ENCODE results near the gene DNPH1. TPM values are rescaled to one million over a fixed set of nuclear protein-coding genes. Genes with fewer than 3 reads are reported as not detected.

The DNPH1 gene
- total and polyA plus RNA-seq, 12 donors = 33.7 to 229 (median 121) TPM

- TF ChIP-seq CTCF (IDR thresholded peaks at IDR 0.05) (no peak), POLR2A (IDR thresholded peaks at IDR 0.05) (no peak)
- no peak overlapping the region for H3K4me3 ChIP-seq
- H3K4me1 ChIP-seq (replicated peaks in 1 of 2) = peaks cover 0 to 6% of the 10 kb centered on the region in 2 donors
- DNase-seq = peak in 3 of 7 donors; percentile 3 to 43 (median 8)
- H3K9me3 ChIP-seq (replicated peaks in 1 of 3) = no peaks in the 10 kb centered on the region
- no peak overlapping the region for H3K27ac ChIP-seq
- H3K27me3 ChIP-seq = no peaks in the 10 kb centered on the region
- intact Hi-C loops (cut with DNase I) = no loop called here
- WGBS, 4 donors = 91 to 97% (median 95%) methylated on average over 9 to 10 of the region's 10 CpGs
- H3K36me3 ChIP-seq (replicated peaks in 1 of 2) = peaks cover 0 to 51% of the 10 kb centered on the region in 2 donors
Measured at GRCh38 chr6:43188426-43188825, 40.9 kb downstream of the DNPH1 start.

DNA sequence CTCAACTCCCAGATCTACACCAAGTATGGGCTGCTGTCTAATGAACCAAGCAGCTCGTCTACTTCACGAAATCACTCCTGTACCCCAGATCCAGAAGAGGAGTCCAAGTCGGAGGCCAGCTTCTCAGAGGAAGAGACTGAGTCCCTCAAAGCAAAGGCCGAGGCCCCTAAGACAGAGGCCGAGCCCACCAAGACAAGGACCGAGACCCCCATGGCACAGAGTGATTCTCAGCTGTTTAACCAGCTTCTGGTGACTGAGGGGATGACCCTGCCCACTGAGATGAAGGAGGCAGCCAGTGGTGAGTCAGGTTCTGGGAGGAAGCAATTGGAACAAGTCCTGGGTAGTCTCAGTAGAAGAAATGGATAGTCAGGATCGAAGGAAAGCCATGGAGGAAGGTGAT, 41.5 kb downstream of the DNPH1 start:
- Histone ChIP-seq H3K4me3 (no peak overlapping the region), H3K27me3 (no peaks in the 10 kb centered on the region), H3K9me3 (replicated peaks in 1 of 3) (no peaks in the 10 kb centered on the region), H3K36me3 (replicated peaks in 1 of 2) (peaks cover 0 to 46% of the 10 kb centered on the region in 2 donors), H3K4me1 (replicated peaks in 1 of 2) (peaks cover 0 to 13% of the 10 kb centered on the region in 2 donors), H3K27ac (no peak overlapping the region)
- 94 to 97% (median 94%) methylated on average over 3 to 7 of the region's 7 CpGs for WGBS, 4 donors
- intact Hi-C loops (cut with DNase I) = no loop called here
- TF ChIP-seq CTCF (IDR thresholded peaks at IDR 0.05) (no peak), POLR2A (IDR thresholded peaks at IDR 0.05) (no peak)
- DNase-seq = peak in 2 of 7 donors; percentile 6 to 39

GRCh38 chr6:43186706-43187105, 42.6 kb downstream of the DNPH1 start:
- TF ChIP-seq CTCF (IDR thresholded peaks at IDR 0.05) (no peak), POLR2A (IDR thresholded peaks at IDR 0.05) (no peak)
- Histone ChIP-seq H3K4me1 (replicated peaks in 1 of 2) (peaks cover 1 to 18% of the 10 kb centered on the region in 2 donors), H3K27me3 (no peaks in the 10 kb centered on the region), H3K4me3 (no peak overlapping the region), H3K36me3 (replicated peaks in 1 of 2) (peaks cover 0 to 44% of the 10 kb centered on the region in 2 donors), H3K27ac (no peak overlapping the region), H3K9me3 (replicated peaks in 1 of 3) (no peaks in the 10 kb centered on the region)
- peak in 2 of 7 donors; percentile 8 to 37 for DNase-seq
- WGBS, 4 donors = 90 to 99% (median 95%) methylated on average over 4 of the region's 4 CpGs
- intact Hi-C loops (cut with DNase I) = no loop called here

DNA sequence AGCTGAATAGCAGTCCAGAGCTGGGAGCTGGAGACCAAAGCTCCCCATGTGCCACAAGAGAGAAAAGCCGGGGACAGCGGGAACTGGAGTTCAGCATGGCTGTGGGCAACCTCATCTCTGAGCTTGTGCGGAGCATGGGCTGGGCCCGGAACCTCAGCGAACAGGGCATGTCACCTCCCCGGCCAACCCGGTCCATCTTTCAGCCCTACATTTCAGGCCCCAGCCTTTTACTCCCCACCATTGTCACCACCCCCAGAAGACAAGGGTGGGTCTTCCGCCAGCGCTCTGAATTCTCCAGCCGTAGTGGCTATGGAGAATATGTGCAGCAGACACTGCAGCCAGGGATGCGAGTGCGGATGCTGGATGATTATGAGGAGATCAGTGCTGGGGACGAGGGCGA, 43.3 kb downstream of the DNPH1 start:
- Histone ChIP-seq H3K27me3 (no peaks in the 10 kb centered on the region), H3K36me3 (replicated peaks in 1 of 2) (peaks cover 0 to 44% of the 10 kb centered on the region in 2 donors), H3K4me1 (replicated peaks in 1 of 2) (peaks cover 5 to 23% of the 10 kb centered on the region in 2 donors), H3K27ac (no peak overlapping the region), H3K4me3 (no peak overlapping the region), H3K9me3 (replicated peaks in 1 of 3) (no peaks in the 10 kb centered on the region)
- no peak for DNase-seq
- 96 to 98% (median 96%) methylated on average over 14 of the region's 14 CpGs for WGBS, 4 donors
- intact Hi-C loops (cut with DNase I) = no loop called here
- TF ChIP-seq CTCF (IDR thresholded peaks at IDR 0.05) (no peak), POLR2A (IDR thresholded peaks at IDR 0.05) (no peak)
